Measurements from ENCODE around the gene CLP1.

GRCh38 chr11:57644748-57645688 is 12.5 kb upstream of the CLP1 start:
- TF ChIP-seq CTCF (IDR thresholded peaks at IDR 0.05 in 2 of 3, conservative IDR thresholded peaks at IDR 0.05 in 1 of 3; ENCODE audit: control insufficient read depth in 2 of 3, extremely low read depth in 1 of 3, insufficient read depth in 1 of 3, low read depth in 3 of 3, low read length in 3 of 3) = peak; percentile 73 to 85 (median 85)
- TF ChIP-seq EED (IDR thresholded peaks at IDR 0.05; ENCODE audit: low read depth) = no peak
